Measurements from ENCODE around the gene MAP2K6.
A peak's percentile ranks its signal among the peaks of the same experiment; 100 is the strongest.

The MAP2K6 gene

GRCh38 chr17:69414408-69415274 is at the start of gene MAP2K6:
MAP2K6 (plus strand) TSS chr17:69414697; CDS start chr17:69414985, 288 bp downstream.
- DNase-seq (ENCODE audit: low read depth in 2 of 2, low spot score in 1 of 2) = peak; percentile 27 to 59

- no peak for DNase-seq (ENCODE audit: low read depth in 2 of 2, low spot score in 1 of 2)
These were observed 47.2 kb upstream of the MAP2K6 start for GRCh38 chr17:69367298-69367697.

DNA sequence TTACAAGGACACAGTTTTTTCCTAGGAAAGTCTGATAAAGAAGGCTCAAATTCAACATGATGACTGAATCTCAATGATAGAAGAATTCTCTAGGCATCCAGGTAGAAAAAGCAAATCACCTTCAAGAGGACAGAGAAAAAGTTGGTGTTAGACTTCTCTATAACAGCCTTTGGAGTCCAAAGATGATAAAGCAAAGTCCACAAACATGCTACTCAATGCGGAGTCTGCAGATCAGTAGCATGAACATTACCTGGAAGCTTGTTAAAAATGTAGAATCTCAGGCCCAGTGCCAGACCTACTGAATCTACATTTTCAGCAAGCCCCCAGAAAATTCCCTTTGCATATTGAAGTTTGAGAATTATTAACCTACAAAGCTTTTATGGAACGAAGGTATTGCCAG is 41.4 kb upstream of the MAP2K6 start:
- DNase-seq (ENCODE audit: low read depth in 2 of 2, low spot score in 1 of 2) = no peak

DNA sequence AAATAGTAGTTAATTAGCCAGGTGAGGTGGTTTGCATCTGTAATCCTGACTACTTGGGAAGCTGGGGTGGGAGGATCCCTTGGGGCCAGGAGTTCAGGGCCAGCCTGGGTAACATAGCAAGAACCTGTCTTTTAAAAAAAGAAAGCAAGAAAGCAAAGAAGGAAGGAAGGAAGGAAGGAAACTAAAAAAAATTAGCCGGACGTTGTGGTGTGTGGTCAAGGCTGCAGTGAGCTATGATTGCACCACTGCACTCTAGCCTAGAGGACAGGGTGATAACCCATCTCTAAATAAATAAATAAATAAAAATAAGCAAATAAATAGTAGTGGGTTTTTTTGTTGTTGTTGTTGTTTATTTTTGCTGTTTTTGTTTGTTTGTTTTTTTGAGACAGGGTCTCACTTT is 39.3 kb upstream of the MAP2K6 start:
- no peak for DNase-seq (ENCODE audit: low read depth in 2 of 2, low spot score in 1 of 2)

- DNase-seq (ENCODE audit: low read depth in 2 of 2, low spot score in 1 of 2) = no peak
These were observed 25.6 kb upstream of the MAP2K6 start for GRCh38 chr17:69388822-69389442.

DNA sequence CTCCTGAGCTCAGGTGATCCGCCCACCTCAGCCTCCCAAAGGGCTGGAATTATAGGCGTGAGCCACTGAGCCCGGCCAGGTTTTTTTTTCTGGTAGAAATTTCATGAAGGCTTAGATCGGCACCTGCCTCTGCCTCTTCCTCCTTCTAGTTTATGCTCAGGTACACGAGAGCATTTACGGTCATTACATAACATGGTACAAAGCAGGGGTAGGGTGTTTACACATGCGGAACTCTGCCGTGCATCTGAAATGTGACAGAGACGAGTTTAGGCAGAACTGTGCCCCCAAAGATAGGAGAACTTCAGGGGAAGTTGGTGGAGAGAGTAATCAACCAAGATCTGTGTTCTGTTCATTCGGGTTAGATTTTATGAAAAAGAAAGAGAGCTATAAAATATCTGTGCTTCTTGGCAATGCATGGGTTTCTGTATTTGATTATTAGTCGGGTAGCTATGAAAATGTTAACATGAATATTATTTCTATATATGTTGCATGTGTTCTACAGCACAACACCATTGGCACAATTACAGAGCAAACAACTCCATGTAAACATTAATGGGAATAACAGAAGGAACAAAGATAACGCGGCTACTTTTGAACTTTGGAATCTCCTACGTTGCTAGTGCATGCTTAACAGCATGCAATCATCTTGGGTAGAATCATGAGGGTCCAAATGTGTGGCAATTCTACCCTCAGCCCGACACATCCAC is 23.5 kb upstream of the MAP2K6 start:
- DNase-seq (ENCODE audit: low read depth in 2 of 2, low spot score in 1 of 2) = no peak

DNA sequence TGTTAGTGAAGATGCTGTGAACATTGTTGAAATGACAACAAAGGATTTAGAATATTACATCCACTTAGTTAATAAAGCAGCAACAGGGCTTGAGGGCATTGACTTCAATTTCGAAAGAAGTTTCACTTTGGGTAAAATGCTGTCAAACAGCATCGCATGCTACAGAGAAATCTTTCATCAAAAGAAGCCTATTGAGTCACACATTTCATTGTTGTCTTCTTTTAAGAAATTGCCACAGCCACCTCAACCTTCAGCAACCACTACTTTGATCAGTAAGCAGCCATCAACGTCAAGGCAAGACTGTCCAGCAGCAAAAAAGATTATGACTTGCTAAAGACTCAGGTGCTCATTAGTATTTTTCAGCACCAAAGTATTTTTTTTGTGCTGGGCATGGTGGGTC is 13.2 kb upstream of the MAP2K6 start:
- no peak for DNase-seq (ENCODE audit: low read depth in 2 of 2, low spot score in 1 of 2)

GRCh38 chr17:69402052-69402451 is 12.4 kb upstream of the MAP2K6 start:
- no peak for DNase-seq (ENCODE audit: low read depth in 2 of 2, low spot score in 1 of 2)

DNA sequence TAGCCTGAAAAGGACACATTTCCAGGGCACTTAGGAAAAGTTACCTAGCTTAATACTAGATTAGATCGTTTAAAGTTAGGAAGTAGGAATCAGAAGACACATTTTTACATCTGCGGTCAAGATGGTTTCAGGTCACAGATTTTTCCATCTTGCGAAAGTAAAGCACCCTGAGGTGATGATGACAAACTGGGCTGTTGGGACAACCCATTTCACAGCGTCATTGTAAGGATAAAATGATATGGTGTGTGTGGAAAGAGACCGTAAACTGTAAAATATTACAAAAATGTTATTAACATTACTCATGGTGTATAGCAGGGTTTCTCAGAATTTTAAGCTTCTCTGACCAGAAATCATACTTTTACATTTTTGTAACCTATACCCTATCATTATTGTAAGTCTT is 10.1 kb upstream of the MAP2K6 start:
- no peak for DNase-seq (ENCODE audit: low read depth in 2 of 2, low spot score in 1 of 2)

GRCh38 chr17:69405096-69405495 is 9.4 kb upstream of the MAP2K6 start:
- DNase-seq (ENCODE audit: low read depth in 2 of 2, low spot score in 1 of 2) = no peak

- DNase-seq (ENCODE audit: low read depth in 2 of 2, low spot score in 1 of 2) = no peak
These were observed 7.6 kb upstream of the MAP2K6 start for GRCh38 chr17:69406941-69407340.

DNA sequence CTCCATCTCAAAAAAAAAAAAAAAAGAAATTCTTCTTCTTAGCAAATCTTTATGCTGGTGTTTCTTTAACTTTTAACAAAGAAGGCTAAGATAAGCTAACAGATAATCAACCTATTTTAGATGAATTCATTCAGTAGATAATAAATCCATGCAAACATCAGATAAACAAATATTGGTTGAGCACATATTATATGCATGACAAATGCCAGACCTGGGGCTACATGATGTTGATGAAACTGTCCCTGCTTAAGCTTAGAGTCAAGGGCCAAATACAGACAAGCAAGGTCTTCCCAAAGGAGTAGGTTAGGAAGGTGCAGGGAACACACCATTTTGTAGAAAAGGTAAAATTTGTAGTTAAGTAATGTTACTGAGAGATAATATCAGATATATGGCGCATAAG is 6.7 kb upstream of the MAP2K6 start:
- DNase-seq (ENCODE audit: low read depth in 2 of 2, low spot score in 1 of 2) = no peak

GRCh38 chr17:69410671-69411070 is 3.8 kb upstream of the MAP2K6 start:
- DNase-seq (ENCODE audit: low read depth in 2 of 2, low spot score in 1 of 2) = no peak

GRCh38 chr17:69411766-69412165 is 2.7 kb upstream of the MAP2K6 start:
- DNase-seq (ENCODE audit: low read depth in 2 of 2, low spot score in 1 of 2) = no peak

- no peak for DNase-seq (ENCODE audit: low read depth in 2 of 2, low spot score in 1 of 2)
These were observed 2.2 kb upstream of the MAP2K6 start for GRCh38 chr17:69412251-69412671.

- DNase-seq (ENCODE audit: low read depth in 2 of 2, low spot score in 1 of 2) = no peak
These were observed 934 bp downstream of the MAP2K6 start for GRCh38 chr17:69415431-69415830.

DNA sequence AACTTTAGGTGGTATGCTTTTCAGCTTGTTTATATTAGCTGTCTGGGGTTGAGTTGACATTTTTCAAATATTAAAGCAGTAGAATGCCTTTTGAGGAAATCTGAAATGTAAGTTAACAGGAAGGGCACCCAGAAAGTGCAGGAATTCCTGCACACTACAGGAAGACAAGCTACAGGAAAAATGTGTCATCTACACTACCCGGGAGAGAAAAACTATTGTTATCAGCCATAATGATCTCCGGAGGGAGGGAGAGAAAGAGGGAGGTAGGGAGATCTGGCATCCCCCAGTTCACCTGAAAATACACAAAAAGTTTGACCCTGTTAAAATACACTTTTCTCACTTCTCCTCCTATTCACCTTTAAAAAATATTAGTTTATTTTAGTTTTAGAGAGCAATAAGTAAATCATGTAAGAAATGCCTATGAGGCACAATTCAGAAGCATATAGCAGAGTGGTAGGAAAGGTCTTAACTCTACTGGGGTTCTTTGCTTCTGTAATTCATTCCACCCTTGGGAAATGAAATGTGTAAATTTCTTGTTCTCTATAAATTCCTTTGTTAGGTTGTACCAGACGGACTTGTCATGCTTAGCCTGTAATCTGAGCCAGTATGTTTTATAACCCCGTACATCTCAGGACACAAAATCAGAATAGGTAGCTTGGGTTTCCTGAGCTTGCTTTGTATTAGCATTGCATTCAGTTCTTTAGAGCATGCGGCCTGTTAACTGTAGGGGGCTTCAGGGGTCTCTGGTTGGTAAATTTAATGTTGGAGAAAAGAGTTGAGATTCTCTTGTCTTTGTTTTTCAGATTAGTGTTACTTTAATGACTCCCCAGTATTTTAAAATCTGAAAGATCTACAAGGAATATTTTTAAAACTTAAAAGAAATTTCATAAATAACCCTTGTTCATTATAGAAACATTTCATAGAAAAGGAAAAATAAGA is 3.3 kb downstream of the MAP2K6 start:
- DNase-seq (ENCODE audit: low read depth in 2 of 2, low spot score in 1 of 2) = no peak

- DNase-seq (ENCODE audit: low read depth in 2 of 2, low spot score in 1 of 2) = no peak
These were observed 4.0 kb downstream of the MAP2K6 start for GRCh38 chr17:69418535-69418934.

GRCh38 chr17:69423450-69423849 is 9.0 kb downstream of the MAP2K6 start:
- DNase-seq (ENCODE audit: low read depth in 2 of 2, low spot score in 1 of 2) = no peak

DNA sequence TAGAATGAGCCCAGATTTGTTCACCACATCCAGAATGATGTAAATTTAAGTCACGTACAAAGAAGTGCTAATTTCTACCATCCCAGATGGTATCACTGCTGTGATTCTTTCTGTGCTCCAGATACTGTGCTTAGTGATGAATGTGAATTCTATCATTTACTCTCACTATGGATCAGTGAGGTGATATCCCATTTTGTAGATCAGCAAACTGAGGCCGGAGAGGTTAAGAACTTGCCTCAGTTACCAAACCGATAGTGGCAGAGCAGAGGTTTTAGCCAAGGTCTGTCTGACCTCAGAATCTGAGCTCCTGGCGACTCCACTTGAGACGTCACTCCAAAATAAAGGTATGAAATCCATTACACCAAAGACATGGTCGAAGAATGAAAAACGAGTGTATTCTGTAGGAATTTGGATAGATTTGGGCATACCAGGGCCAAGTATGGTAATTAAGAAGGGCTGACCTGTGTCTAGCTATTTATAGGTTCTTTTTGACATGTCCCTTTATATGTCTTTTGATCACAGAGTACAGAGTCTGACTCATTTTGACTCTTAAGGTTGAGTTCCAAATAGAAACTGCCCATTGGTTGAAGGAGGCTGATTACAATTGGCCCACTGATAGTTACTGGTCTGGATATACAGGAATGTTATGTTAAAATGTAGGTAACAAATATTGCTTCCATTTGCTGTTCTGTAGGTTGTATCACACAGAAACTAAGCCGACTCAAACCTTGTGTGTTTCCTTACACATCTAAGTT is 10.0 kb downstream of the MAP2K6 start:
- DNase-seq (ENCODE audit: low read depth in 2 of 2, low spot score in 1 of 2) = no peak
